Posterior vena cava (tissue), 2 donors: ENCODE measurements around the gene VIPR2. TPM values are rescaled to one million over a fixed set of nuclear protein-coding genes. Genes with fewer than 3 reads are reported as not detected.
A peak's percentile ranks its signal among the peaks of the same experiment; 100 is the strongest.
"Not testable (repeated sequence)": the region's sequence is repeated elsewhere in the genome, so short reads cannot be mapped to it uniquely, and the experiment has no call there.

Experiments used
- DNase-seq: peaks from one replicate; pipeline ENCODE4 v3.0.0-alpha.2; 2020; ENCODE audit warnings: low spot score
- intact Hi-C, 2 donors: fragments of 100-400 bp; cut with DNase I; formaldehyde crosslinking; loops; one replicate each; pipeline versions ENCODE4 v1.14.1 to v1.14.2; 2022 to 2023
- total RNA-seq, 2 donors: library from RNA; stranded (reverse); fragmentation: NEBNext Ultra II Directional; extraction: Animal tissue kit (Norgen Biotek cat#: 25700); gene quantifications; one replicate each; pipeline ENCODE4 v1.2.1, GENCODE V29; 2021
- donor health status: DM: yes; HTN: yes; CAD: no.
- donor health status: DM: yes; HTN: yes; CAD: no.

The VIPR2 gene
- total RNA-seq, 2 donors from 2014 or later, result 5.0 to 7.6 TPM

GRCh38 chr7:159010937-159011721, 133.5 kb downstream of the VIPR2 start:
- DNase-seq, result no peak
- intact Hi-C loops, result no loop called here

- intact Hi-C loops, result no loop called here
- peak; percentile 78 for DNase-seq
Measured at GRCh38 chr7:159010411-159010810, 134.3 kb downstream of the VIPR2 start.

- no peak for DNase-seq
- intact Hi-C loops, result no loop called here
Measured at GRCh38 chr7:159009951-159010350, 134.7 kb downstream of the VIPR2 start.

GRCh38 chr7:159008417-159008816, 136.2 kb downstream of the VIPR2 start:
- no peak for DNase-seq
- intact Hi-C loops, result no loop called here

- intact Hi-C loops, result no loop called here
- no peak for DNase-seq
Measured at GRCh38 chr7:159007996-159008389, 136.7 kb downstream of the VIPR2 start.

- intact Hi-C loops, result no loop called here
- no peak for DNase-seq
Measured at GRCh38 chr7:159007364-159007995, 137.2 kb downstream of the VIPR2 start.

- intact Hi-C loops, result no loop called here
- DNase-seq, result no peak
Measured at GRCh38 chr7:159006610-159007130, 138.0 kb downstream of the VIPR2 start.

GRCh38 chr7:159006022-159006609, 138.6 kb downstream of the VIPR2 start:
- DNase-seq, intact Hi-C loops: not testable (repeated sequence)

- intact Hi-C loops, result no loop called here
- DNase-seq, result no peak
Measured at GRCh38 chr7:159005618-159006017, 139.0 kb downstream of the VIPR2 start.

GRCh38 chr7:159004411-159004810, 140.3 kb downstream of the VIPR2 start:
- intact Hi-C loops, result no loop called here

GRCh38 chr7:159001811-159002210, 142.9 kb downstream of the VIPR2 start:
- intact Hi-C loops, result no loop called here
- no peak for DNase-seq

More at GRCh38 chr7:159004411-159004810, 140.3 kb downstream of the VIPR2 start:
- no peak for DNase-seq

- no peak for DNase-seq
- intact Hi-C loops, result no loop called here
Measured at GRCh38 chr7:159000859-159001435, 143.7 kb downstream of the VIPR2 start.

- DNase-seq, result no peak
- intact Hi-C loops, result no loop called here
Measured at GRCh38 chr7:159000070-159000469, 144.6 kb downstream of the VIPR2 start.

- intact Hi-C loops, result no loop called here
- no peak for DNase-seq
Measured at GRCh38 chr7:158999496-158999895, 145.2 kb downstream of the VIPR2 start.

GRCh38 chr7:158998261-158998660, 146.4 kb downstream of the VIPR2 start:
- intact Hi-C loops, DNase-seq: not testable (repeated sequence)

GRCh38 chr7:158997471-158997870, 147.2 kb downstream of the VIPR2 start:
- no peak for DNase-seq
- intact Hi-C loops, result no loop called here

- DNase-seq, result no peak
- intact Hi-C loops, result no loop called here
Measured at GRCh38 chr7:158997110-158997453, 147.6 kb downstream of the VIPR2 start.

- no peak for DNase-seq
- intact Hi-C loops, result no loop called here
Measured at GRCh38 chr7:158996214-158997109, 148.2 kb downstream of the VIPR2 start.

- DNase-seq, result no peak
- intact Hi-C loops, result no loop called here
Measured at GRCh38 chr7:158995514-158995913, 149.2 kb downstream of the VIPR2 start.
